GM21381 (cell line): Measurements from ENCODE around the gene TXNDC8.
"Not testable (repeated sequence)": the region's sequence is repeated elsewhere in the genome, so short reads cannot be mapped to it uniquely, and the experiment has no call there.

Experiments used
- ATAC-seq: cut with Tn5 transposase; IDR thresholded peaks from one replicate; pipeline ENCODE4 v1.9.1; 2021; ENCODE audit warnings: mild to moderate bottlenecking, moderate library complexity; ENCODE audit not compliant: unreplicated experiment

Gene TXNDC8

DNA sequence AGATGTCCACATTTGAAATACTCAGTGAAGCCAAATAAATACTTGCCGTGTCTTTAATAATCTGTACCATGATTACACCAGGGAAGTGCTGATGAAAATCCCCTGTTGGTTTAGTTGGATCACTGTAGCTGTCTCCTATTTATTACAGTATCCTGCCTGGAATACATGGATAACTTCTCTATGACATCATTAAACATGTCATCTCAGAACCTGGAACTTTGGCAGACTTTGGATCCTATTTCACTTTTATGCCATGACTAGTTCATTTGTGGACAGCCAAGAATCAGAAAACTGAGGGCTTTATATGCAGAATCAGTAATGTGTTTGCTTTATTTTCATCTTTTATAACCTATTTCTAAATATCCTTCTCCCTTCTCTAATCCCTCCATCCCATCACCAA lies at the start of gene TXNDC8:
Gene TXNDC8, minus strand, starts transcription at position 137 of the 400 bp plus-strand sequence.
- ATAC-seq: no peak

DNA sequence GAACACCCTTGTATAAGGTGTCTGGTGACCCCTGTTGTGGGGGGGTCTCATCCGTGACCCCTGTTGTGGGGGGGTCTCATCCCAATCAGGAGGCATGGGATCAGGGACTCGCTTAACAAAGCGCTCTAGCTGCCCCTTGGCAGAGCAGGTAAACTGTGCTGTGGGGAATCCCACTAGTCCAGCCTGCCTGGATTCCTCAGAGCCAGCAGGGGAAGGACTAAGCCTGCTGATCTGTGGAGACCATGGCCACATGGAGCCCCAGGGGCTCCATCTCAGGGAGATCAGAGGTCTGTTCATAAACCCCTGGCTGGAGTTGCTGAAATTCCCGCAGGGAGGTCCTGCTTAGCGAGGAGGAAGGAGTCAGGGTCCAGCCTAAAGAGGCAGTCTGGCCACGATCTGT lies 45.8 kb upstream of the TXNDC8 start:
- no peak for ATAC-seq

DNA sequence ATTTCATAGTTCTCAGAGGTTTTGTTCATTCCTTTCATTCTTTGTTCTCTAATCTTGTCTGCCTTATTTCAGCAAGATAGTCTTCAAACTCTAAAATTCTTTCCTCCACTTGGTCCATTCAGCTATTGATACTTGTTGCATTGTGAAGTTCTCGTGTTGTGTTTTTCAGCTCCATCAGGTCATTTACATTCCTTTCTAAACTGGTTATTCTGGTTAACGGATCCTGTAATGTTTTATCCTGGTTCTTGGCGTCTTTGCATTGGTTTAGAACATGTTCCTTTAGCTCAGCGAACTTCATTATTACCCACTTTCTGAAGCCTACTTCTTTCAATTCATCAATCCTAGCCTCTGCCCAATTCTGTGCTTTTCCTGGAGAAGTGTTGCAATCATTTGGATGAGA lies 45.1 kb upstream of the TXNDC8 start:
- no peak for ATAC-seq

DNA sequence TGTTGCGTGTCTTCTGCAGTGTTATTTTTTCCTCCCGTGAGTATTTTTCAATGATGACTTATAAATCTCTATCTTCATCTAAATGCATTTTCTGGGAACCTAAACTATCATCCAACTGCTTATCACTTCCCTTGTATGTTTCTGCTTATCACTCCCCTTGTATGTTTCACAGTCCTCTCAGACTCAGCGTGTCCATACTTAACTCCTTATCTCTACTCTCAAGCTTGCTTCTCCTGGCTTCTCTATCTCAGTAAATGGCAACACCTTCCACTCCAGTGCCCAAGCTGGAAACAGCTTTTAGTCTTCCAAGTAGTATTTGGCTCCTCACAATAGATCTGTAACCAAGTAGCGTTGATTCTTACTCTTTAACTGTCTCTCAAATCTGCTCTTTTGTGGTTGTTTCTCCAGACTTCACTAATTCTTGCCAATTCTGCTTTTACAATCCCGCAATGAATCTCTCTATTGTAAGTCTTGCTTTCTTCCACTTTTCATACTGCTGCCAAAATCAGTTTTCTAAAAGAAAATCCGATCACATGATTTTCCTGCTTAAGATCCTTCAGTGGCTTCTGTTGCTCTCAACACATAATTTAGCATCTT lies 33.8 kb upstream of the TXNDC8 start:
- ATAC-seq: no peak

DNA sequence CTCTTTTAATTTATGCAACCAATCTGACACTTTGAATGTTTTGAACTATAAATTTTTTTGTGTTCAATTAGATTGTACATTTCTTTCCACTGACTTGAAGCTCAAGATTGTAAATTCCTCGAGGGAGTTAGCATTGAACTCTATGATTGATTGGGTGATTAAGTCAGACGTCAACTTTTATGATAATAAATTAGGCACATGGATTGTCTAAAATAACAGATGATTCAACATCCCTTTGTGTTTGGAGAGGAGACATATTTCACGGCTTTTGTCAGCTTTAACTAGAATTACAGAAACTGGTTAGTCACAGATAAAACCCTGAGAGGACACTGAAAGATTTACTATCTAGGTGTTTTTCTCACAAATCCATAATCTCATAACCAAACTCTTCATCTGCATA lies 32.7 kb upstream of the TXNDC8 start:
- ATAC-seq: no peak

DNA sequence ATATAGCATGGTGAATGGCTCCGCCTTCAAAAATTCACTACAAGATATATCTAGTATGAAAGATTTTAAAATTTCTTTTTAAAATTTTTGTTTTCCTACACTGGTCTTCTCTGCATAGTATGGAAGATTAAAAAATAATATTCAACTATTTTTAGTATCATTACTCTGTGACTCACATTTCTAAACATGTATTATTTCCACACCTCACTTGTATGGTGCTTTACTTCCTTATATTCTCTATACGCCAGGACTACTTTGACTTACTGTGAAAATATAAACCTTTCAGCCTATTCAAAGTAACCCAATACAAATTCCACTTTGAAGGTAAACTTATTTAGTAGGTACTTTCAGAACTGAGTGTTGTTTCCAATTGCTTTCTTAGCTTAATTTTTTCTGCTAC lies 26.8 kb upstream of the TXNDC8 start:
- ATAC-seq: no peak

DNA sequence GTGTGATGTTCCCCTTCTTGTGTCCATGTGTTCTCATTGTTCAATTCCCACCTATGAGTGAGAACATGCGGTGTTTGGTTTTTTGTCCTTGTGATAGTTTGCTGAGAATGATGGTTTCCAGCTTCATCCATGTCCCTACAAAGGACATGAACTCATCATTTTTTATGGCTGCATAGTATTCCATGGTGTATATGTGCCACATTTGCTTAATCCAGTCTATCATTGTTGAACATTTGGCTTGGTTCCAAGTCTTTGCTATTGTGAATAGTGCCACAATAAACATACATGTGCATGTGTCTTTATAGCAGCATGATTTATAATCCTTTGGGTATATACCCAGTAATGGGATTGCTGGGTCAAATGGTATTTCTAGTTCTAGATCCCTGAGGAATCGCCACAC lies 21.3 kb upstream of the TXNDC8 start:
- ATAC-seq: not testable (repeated sequence)

DNA sequence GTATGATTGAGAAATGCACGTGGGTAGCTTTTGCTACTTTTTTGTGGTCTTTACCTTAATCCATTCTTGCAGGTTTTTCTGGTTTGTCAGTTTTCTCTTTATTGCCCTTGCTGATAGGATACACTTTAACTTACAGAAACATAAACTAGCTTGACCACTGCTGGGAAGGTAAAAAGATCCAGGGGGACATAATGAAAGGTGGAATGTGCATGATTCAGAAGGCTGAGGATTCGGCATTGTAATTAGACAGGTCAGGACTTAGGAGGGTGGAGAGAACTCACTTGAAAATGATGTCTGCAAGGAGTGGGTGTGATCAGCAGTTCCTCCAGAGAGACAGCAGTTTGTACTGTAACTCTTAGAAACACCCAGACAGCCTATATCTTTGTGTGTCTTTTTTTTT lies 19.8 kb upstream of the TXNDC8 start:
- ATAC-seq: no peak

DNA sequence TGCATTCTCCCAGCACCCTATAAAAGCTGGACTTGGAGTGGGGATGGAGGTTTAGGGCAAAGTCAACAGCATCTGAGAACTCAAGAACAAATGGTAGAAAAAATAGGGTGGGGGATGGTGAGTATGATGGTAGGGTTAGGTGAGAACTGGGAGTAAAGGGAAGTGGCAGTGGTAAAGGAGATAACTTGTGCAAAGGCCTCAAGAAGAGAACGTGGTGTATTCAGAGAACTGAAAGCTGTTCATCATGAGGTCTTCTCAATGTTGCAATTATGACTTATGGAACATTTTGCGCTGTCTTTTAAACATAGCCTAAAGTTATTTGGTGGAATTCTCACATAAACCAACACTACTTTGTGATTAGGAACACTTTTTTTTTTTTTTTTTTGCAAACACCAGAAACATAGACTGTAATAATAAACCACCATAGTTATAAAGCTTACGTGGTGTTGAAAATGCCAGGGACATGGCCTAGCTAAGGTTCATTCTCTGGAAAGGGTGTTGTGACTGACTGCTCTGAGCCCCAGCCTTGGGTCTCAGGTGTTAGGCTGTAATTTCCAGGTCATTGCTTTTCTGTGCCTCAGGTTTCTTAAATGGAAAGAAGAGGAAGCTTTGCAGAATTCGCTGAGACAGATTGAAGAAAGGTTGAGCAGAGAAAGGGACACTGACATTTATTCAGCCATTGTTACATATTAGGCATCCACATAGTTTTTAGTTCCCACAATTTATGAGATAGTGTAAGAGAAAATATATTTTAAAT lies 19.2 kb upstream of the TXNDC8 start:
- no peak for ATAC-seq

DNA sequence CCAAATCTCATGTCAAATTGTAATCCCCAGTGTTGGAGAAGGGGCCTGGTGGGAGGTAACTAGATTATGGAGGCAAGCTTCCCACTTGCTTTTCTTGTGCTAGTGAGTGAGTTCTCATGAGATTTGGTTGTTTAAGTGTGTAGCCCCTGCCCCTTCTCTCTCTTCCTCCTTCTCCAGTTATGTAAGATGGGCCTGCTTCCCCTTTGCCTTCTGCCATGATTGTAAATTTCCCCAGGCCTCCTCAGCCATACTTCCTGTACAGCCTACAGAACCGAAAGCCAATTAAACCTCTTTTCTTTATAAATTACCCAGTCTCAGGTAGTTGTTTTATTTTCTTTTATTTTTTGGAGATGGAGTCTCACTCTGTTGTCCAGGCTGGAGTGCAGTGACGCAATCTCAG lies 18.2 kb upstream of the TXNDC8 start:
- ATAC-seq: no peak

DNA sequence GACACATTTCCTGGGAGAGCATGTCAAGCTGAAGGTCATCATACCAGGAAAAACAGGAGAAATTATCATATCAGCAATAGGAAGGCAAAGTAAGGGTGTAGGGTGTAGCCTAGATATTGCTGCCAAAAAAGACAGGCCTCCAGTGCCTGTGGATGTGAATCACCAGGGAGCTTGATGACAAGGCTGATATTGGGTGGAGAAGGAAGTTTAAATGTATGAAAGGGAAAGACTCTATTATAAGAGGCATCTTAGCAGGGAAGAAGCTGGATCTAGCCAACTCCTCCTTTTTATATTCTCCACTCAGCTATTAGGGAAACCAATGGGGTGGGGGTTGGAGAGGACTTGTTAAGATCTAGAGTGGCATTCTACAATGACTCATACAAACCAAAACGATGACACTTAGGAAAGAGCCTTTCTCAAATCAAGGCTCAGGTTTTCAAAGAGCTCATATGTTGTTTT lies 13.4 kb upstream of the TXNDC8 start:
- no peak for ATAC-seq

DNA sequence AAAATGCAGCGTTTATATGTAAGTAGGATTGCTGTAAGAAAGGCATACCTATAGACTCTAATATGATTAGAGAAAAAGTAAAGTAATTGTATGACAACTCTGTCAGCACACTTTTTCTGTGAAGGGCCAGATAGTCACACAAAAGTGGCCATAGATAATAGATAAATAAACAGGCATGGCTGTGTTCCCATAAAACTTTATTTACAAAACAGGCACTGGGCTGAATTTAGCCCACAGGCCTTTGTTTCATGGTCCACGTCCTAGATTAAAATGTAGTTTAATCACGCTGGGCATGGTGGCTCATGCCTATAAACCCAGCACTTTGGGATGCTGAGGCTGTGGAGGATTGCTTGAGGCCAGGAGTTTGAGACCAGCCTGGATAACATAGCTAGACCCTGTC lies 8.7 kb upstream of the TXNDC8 start:
- no peak for ATAC-seq

DNA sequence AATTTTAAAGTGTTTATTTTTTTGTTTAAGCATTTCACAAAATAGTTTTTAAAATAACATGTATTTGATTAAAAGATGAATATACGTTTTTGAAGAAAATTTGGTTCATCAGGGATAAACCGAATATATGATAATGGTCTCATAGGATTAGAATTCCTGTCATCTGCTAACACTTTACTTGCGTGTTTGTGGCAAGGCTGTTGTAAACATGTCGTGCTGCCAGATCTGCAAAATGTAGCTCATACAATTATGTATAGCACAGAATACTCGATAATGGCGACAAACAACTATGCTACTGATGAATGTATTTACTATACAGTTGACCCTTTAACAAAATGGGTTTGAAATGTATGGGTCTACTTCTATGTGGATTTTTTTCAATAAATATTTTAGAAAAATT lies 7.2 kb upstream of the TXNDC8 start:
- ATAC-seq: no peak

DNA sequence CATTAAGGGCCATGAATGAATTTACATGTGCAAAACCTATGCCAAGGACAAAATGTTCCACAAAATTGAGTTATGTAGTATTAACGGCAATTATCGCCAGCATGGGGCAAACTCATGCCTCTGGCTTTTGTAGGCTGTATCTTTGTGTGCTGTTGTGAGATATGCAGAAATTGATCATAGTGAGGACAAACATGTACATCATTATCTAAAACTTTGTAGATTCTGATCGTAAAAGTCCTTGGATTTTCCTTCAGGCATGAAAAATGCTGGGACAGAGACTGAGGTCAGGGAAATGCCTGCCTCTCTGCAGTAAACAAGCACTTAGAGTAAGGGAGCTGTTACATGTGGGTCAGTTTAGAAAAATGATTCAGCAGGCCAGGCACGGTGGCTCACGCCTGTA lies 5.9 kb upstream of the TXNDC8 start:
- no peak for ATAC-seq

DNA sequence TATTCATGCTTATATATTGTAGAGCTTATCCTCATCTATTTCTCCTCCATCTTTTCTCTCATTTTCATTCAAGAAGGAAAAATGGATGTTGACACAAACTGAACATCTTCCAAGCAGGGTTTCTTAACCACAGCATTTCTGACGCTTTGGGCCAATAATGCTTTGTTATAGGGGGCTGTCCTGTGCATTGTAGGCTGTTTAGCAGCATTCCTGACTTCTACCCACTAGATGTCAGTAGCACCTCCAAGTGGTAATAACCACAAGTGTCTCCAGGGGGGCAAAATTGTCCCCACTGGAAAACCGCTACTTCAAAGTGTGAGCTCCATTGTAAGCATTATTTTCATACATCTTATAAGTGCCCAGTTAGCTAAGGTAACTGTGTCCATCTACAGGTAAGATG lies 2.6 kb upstream of the TXNDC8 start:
- no peak for ATAC-seq

DNA sequence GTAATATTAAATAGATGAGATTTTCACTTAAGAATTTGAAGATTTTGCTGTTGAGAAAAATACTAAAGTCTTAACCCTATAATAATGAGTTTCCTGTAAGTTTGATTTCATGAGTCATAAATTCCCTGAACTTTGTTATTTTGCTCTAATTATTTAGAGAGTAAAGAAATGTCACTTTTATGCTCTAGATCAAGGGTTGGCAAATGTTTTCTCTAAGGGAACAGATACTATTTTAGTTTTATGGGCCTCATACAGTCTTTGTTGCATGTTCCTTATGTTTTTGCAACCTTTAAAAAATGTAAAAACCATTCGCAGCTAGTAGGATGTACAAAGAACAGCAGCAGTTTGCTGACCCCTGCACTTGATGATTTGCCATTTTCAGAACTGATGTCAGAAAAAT lies 480 bp upstream of the TXNDC8 start:
- no peak for ATAC-seq

DNA sequence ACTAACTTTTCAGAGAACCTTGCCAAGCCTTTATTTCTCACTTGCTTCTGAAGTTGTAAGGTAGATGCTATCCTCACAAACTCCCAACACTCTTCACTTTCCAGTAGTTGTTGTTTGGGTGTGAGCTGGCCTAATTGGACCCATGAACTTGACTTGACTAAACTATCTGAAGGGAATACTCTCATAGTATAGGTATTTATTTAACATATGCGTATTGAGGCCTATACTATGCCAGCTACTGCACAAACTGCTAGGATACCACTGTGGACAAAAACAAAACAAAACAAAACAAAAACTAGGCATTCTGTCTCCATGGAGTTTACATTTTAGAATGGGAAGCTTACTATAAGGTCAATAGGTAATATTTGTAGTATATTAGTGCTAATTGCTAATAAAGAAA lies 1.3 kb downstream of the TXNDC8 start:
- no peak for ATAC-seq

DNA sequence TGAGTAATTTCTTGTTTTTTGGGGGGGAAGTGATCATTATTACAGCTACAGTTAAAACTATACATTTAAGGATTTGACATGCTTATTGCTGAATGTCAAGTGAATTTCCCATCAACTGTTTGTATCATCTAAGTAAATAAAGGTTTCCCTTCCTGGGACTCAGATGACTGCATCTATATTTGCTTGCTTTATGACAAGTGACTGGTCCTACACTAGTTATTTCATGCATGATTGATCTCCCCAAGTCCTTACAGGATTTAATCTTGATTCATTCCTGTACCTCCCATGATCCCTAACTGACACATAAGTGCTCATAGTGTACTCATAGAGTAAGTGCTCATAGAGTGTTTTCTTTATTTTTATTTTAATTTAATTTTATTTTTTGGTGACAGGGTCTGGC lies 2.8 kb downstream of the TXNDC8 start:
- no peak for ATAC-seq

DNA sequence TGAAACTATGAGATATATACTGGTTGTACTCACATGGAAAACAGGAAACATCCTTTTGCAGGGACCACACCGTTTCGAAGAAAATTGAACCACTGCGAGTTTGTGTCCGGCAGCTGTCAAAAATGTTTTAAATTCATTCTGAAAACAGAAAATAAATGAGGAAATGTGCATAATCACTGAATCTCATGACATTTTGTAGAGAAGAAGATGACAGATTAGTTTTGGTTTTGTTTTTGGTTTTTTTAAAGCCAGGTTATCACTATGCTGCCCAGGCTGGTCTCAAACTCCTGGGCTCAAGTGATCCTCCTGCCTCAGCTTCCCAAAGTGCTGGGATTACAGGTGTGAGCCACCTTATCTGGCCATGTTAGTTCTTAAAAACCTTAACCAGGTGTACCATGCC lies 3.5 kb downstream of the TXNDC8 start:
- peak; percentile 69 for ATAC-seq

DNA sequence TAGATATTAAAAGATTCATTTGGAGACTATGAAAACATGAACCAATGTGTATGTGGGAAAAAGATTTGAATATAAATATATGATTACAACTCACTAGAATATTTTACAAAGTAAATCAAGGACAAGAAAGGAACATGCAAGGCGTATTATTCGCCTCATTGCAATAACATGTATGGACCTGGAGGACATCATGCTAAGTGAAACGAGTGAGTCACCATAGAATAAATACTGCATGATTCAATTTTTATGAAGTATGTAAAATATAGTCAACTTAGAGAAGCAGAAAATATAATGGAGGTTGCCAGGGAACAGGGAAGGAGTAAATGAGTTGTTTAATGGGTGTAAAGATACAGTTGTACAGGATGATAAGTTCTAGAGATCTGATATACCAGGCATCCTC lies 4.9 kb downstream of the TXNDC8 start:
- no peak for ATAC-seq

DNA sequence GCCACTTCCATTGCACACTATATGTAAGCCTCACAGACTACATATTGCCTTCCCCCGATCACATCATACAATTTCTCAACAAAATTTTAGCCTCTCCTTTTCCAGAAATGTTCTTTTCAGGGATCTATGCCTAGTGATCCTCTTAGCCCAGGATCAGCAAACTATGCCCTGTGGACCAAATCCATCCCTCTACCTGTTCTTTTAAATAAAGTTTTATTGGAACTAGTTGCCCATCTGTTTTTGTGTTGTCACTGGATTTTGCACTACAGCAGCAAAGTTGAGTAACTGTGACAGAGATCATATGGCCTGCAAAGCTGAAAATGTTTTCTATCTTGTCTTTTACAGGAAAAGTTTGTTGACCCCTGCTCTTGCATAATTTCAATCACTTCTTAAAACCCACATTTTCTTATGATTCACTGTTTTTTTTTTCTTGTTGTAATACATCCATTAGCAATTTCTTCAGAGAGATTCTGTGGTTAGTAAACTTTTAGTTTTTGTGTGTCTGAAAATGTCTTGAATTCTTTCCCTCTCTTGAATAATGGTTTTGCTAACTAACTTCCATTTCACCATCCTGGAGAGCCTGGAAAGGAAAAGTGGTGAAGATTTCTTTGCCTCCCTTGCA lies 7.1 kb downstream of the TXNDC8 start:
- no peak for ATAC-seq

DNA sequence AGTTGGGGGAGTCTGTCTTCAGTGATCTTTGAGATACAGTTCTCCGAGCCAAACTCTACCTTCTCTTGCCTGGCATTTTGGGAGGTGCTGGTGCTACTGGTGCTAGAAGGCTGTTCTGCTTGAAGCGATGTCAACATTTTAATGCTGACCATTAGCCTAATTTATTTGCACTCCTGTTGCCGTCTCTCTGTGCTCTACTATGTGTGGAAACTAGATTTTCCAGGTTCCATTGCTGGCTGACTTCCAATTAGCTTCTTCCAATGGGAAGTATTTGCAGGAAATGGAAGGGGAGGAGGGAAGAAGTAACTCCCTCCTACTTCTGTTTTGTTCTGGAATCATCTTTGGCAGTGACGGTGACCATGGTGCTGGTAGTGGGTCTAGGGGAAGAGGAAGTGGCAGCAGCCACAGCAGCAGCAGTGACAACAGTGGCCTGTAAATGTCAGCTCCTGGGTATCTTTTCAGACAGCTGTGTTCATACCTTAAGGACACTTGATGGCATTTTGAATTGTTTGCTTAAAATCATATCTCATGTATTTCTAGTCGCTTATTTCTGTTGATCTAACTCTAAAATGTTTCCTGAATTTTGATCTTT lies 7.9 kb downstream of the TXNDC8 start:
- ATAC-seq: no peak
